Measurements from ENCODE around the gene MARVELD3.

- TF ChIP-seq, protein P1, sequence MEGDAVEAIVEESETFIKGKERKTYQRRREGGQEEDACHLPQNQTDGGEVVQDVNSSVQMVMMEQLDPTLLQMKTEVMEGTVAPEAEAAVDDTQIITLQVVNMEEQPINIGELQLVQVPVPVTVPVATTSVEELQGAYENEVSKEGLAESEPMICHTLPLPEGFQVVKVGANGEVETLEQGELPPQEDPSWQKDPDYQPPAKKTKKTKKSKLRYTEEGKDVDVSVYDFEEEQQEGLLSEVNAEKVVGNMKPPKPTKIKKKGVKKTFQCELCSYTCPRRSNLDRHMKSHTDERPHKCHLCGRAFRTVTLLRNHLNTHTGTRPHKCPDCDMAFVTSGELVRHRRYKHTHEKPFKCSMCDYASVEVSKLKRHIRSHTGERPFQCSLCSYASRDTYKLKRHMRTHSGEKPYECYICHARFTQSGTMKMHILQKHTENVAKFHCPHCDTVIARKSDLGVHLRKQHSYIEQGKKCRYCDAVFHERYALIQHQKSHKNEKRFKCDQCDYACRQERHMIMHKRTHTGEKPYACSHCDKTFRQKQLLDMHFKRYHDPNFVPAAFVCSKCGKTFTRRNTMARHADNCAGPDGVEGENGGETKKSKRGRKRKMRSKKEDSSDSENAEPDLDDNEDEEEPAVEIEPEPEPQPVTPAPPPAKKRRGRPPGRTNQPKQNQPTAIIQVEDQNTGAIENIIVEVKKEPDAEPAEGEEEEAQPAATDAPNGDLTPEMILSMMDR (IDR thresholded peaks at IDR 0.05; ENCODE audit: poor library complexity), result no peak
- no peak for TF ChIP-seq EZH2phosphoT487 (IDR thresholded peaks at IDR 0.05; ENCODE audit: low read depth, severe bottlenecking, unreplicated experiment)
Measured at GRCh38 chr16:71590584-71590983, 35.4 kb upstream of the MARVELD3 start.
